ENCODE measurements around the gene TTC1.
A peak's percentile ranks its signal among the peaks of the same experiment; 100 is the strongest.
"Not testable (repeated sequence)": the region's sequence is repeated elsewhere in the genome, so short reads cannot be mapped to it uniquely, and the experiment has no call there.

The TTC1 gene

GRCh38 chr5:159995907-159996306, 13.0 kb upstream of the TTC1 start:
- FAIRE-seq (no peak), DNase-seq (ENCODE audit: low spot score) (no peak)

- DNase-seq (ENCODE audit: low spot score) (no peak), FAIRE-seq (no peak)
Observed at GRCh38 chr5:160001457-160001856, 7.5 kb upstream of the TTC1 start.

DNA sequence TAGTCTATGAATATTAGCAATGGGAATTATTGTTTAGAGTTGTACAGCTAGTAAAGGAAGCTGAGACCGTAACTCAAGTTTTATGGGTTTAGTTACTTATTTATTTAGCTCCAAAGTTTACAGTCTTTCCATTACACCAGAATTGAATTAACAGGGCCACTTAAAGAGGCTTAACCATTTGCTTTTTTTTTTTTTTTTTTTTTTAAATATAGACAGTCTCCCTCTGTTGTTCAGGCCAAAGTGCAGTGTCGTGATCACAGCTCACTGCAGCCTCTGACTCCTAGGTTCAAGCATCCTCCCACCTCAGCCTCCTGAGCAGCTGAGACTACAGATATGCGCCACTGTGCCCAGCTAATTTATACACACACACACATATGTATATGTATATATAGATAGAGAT, 1.4 kb upstream of the TTC1 start:
- FAIRE-seq, result no peak
- no peak for DNase-seq (ENCODE audit: low spot score)

- not testable (repeated sequence) for FAIRE-seq; DNase-seq (ENCODE audit: low spot score)
Observed at GRCh38 chr5:160008529-160008876, 436 bp upstream of the TTC1 start.

DNA sequence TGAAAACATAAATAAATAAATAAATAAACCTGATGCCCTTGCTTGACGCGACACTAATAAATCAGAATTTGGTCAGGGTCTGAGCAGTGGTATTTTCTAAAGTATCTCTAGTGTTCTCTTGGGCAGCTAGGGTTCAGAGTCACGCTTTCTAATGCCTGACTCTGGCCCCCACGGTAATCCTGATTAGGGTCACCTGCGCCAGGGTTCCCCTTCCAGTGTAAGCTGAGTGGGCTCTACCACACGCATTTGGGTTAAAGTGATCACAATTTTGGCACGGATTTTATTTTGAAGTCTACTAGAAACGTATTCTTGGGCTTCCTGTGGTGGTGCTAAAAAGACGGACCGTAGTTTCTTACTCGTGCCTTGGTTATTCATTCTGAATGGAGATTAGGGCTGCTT, 651 bp downstream of the TTC1 start:
- FAIRE-seq, result no peak
- no peak for DNase-seq (ENCODE audit: low spot score)

GRCh38 chr5:160011471-160011870, 2.5 kb downstream of the TTC1 start:
- DNase-seq (ENCODE audit: low spot score), result no peak
- FAIRE-seq, result no peak

DNA sequence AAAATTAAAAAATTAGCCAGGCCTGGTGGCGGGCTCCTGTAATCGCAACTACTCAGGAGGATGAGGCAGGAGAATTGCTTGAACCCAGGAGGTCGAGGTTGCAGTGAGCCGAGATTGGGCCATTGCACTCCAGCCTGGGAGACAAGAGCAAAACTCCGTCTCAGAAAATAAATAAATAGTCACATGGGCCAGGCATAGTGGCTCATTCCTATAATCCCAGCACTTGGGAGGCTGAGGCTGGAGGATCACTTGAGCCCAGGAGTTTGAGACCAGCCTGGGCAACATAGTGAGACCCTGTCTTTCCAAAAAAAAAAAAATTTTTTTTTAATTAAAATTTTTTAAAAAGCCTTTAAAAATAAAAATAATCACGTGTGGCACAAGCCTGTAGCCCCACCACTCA, 5.3 kb downstream of the TTC1 start:
- FAIRE-seq; DNase-seq (ENCODE audit: low spot score): not testable (repeated sequence)

DNA sequence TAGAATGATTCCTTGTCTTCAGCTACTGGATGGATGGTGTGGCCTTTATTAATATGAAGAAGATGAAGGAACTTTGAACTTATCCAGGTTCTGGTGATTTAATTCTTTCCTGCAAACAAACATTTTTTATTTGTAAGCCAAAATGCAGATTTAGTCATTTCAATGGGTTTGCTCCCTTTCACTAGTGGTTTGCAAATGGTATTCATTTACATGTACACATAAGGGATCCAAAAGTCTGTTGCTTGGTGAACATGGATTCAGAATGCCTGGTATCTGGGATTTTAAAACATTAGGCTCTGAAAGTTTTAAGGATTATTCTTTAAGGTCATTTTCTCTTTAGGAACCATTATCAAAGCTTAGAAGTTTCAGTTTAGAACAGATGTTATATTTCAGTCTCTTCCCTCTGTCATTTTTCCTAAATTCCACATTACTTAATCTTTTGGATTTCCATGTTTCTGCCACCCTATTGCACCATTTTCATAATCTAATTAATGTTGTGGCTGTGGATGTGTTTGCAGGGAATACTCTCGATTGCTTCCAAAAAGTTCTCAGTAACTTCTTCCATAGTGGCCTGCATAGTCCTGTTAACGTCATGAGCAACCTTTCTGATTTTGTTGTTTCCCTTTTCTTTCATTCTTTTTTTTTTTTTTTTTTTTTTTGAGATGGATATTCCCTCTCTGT, 10.1 kb downstream of the TTC1 start:
- FAIRE-seq (no peak), DNase-seq (ENCODE audit: low spot score) (no peak)

DNA sequence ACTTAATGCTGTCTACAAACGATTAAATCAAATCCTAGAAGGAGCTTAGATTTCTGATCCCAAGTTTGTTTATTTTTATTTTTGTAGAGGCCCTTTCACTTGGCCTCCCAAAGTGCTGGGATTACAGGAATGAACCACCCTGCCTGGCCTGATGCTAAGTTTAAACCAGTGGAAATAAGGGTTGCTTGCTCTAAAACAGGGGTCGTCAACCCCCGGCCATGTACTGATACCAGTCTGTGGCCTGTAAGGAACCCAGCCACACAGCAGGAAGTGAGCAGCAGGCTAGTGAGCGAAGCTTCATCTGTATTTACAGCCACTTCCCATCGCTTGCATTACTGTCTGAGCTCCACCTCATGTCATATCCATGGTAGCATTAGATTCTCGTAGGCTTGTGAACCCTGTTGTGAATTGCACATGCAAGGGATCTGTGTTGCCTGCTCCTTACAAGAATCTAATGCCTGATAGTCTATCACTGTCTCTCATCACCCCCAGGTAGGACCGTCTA, 11.4 kb downstream of the TTC1 start:
- no peak for FAIRE-seq

DNA sequence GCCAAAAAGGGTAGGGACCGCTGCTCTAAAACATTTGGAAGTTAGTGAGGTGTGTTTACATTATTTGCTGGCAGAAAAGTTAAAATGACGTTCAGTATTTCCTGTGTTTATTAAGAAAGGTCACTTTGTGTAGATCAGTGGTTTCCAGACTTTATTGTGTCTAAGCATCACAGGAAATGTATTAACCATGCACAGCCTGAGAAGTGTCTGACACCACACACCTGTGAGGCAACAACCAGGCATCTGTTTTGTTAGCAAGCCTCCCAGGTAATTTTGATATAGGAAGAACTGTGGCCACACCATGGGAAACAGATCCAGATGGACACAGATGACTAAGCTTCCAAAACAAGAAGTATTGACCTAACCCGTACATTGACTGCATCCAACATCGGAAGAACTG, 12.0 kb downstream of the TTC1 start:
- FAIRE-seq, result no peak
- no peak for DNase-seq (ENCODE audit: low spot score)

More for the DNA sequence above, 11.4 kb downstream of the TTC1 start:
- no peak for DNase-seq (ENCODE audit: low spot score)

DNA sequence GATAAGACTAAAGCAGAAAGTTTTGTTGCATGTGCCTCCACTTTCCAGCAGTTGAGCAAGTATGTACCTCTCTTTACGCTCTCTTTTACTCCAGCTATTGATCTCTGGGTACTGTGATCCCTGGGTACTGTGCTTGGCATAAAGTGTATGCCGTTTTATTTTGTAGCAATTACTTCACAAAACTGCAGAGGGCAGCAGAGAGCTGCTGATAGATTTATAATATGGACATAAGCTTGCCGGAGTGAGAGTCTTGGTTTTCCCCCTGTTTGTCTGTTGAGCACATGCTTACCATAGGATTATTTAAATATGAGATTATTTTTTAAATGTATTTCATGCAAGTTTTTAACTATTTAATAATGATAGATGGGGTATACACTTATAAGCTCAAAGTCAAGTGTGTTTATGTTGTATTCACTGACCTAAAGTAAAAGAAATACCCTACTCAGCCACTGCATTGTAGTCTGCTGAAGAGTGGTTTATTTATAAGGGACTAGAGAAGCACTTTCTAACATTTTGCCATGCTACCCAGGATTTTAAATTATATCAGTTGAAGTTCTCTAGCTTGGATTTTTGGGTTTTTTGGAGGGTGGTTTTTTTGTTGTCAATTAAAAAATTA, 13.0 kb downstream of the TTC1 start:
- no peak for FAIRE-seq
- DNase-seq (ENCODE audit: low spot score), result peak; percentile 56

- no peak for DNase-seq (ENCODE audit: low spot score)
- no peak for FAIRE-seq
Observed at GRCh38 chr5:160023007-160023907, 14.3 kb downstream of the TTC1 start.

DNA sequence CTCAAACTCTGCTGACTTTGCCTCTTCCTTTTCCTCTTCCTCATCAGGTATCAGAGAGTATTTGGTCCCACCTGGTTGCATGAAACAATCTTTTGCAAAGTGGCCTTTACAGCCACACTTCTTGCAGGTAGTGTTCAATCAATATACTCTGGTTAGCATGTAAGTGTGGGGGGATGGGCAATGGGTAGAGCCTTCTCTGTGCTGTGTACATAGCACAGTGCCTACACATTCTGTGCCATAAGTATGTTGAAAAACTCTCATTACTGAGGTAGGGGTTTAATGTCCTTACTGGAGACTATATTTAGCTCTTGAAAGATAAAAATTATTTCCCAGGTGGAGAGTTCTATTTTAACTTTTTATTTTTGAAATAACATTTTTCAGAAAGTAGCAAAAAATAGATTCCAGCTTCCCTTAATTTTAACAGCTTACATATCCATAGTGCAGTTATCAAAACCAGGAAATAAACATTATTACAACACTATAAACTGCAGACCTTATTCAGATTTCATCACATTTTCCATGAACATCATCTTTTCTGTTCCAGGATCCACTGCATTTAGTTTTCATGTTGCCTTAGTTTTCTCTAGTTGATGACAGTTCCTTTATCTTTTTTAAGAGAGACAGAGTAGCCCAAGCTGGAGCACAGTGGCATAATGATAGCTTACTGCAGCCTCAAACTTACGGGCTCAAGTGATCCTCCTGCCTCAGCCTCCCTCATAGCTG, 15.1 kb downstream of the TTC1 start:
- no peak for FAIRE-seq
- no peak for DNase-seq (ENCODE audit: low spot score)

- FAIRE-seq (no peak), DNase-seq (ENCODE audit: low spot score) (no peak)
Observed at GRCh38 chr5:160029004-160029403, 20.1 kb downstream of the TTC1 start.

GRCh38 chr5:160029540-160030139, 20.7 kb downstream of the TTC1 start:
- DNase-seq (ENCODE audit: low spot score), result no peak
- no peak for FAIRE-seq

DNA sequence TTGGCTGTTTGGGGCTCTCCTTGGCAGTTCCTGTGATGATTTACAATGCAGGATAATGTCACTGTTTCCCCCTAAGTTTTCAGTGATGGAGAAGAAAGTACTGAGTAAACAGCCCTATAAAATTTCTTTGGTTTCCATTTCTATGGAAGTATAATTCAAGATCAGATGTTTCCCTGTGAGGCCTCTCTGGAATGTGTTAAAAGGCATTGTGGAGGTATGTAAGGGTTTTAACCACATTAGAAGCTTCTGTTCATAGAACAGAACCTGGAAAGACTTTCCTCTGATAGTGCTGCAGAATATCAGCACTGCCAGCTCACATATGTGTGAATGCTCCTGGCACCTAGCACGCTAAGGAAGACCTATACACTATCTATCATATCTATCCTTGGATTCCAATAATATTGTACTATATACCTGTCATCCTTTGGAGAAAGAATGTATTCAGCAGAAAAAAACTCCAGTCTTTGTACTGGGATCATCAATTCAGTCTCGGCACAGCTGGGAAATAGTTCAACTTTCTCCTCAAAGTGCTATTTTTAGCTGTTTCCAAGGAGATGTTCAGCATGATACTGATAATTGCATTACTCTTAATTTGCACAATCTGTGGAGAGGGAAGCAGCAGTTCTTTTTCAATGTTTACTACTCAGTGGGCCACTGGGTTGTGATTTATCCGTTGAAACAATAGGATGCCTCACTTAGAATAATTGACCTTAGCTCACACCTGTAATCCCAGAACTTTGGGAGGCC, 21.9 kb downstream of the TTC1 start:
- DNase-seq (ENCODE audit: low spot score), result no peak
- no peak for FAIRE-seq

- FAIRE-seq, result no peak
- DNase-seq (ENCODE audit: low spot score), result no peak
Observed at GRCh38 chr5:160033546-160034252, 24.8 kb downstream of the TTC1 start.

- FAIRE-seq (no peak), DNase-seq (ENCODE audit: low spot score) (no peak)
Observed at GRCh38 chr5:160036243-160036642, 27.3 kb downstream of the TTC1 start.

DNA sequence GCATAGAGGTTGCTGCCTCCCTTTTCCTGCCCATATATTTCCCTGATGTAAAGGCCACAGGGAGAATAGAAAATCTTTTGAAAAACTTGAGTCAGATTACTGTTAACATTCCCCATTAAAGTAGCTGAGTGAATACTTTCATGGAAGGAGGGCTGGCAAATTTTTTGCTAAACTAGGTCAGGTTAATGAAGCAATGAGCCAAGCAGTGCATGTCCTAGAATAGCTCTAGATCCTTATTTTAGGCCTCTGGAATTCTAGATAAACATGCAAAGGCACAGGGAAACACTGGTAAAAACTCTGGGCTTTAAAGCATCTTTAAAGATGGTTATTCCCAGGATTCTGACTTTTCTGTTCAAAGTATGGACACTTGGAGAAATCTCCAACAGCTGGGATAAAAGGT, 27.9 kb downstream of the TTC1 start:
- DNase-seq (ENCODE audit: low spot score) (no peak), FAIRE-seq (no peak)

Data from urothelium cell line (cell line).